A673 (cell line): ENCODE data around the gene ADAMTS5. TPM values are rescaled to one million over a fixed set of nuclear protein-coding genes. Genes with fewer than 3 reads are reported as not detected.

ENCODE experiments used
- BruUV-seq: library from RNA; stranded (reverse); fragments of 400-500 nt; replicated peaks from 2 replicates; lab custom pipeline; 2021; lab: Mats Ljungman, UMichigan
- CTCF ChIA-PET: fragments of 300-600 bp; sonication (Branson Sonifier 250); formaldehyde crosslinking; loops from one replicate; lab custom pipeline; 2022; ENCODE audit warnings: antibody characterized with exemption; lab: Charles Lee
- POLR2A ChIA-PET: fragments of 300-600 bp; sonication (Branson Sonifier 250); formaldehyde crosslinking; loops from one replicate; lab custom pipeline; 2022; ENCODE audit warnings: antibody characterized with exemption; ENCODE audit not compliant: low non-redundant PET; lab: Charles Lee
- DNase-seq: peaks from one replicate; pipeline ENCODE4 v3.0.0-alpha.2; 2015; ENCODE audit warnings: low spot score
- H3K27ac ChIP-seq: fragments of 200-600 bp; sonication (generic); 2 replicates; pipeline ENCODE4 v1.5.1; 2016; ENCODE audit warnings: mixed run types, low read depth, mild to moderate bottlenecking, mixed read lengths, antibody characterized with exemption, low read length; ENCODE audit not compliant: poor library complexity, severe bottlenecking
- H3K27me3 ChIP-seq: fragments of 200-600 bp; sonication (generic); replicated peaks from 2 replicates; pipeline ENCODE4 v1.6.1; 2017; ENCODE audit warnings: mixed run types, low read depth, mild to moderate bottlenecking, mixed read lengths, antibody characterized with exemption, low read length; ENCODE audit not compliant: insufficient read depth, poor library complexity
- H3K36me3 ChIP-seq: fragments of 200-600 bp; sonication (generic); 2 replicates; pipeline ENCODE4 v1.6.1; 2016; ENCODE audit warnings: mixed run types, mild to moderate bottlenecking, mixed read lengths, antibody characterized with exemption, low read length; ENCODE audit not compliant: insufficient read depth, poor library complexity, severe bottlenecking
- H3K4me1 ChIP-seq: fragments of 200-600 bp; sonication (generic); 2 replicates; pipeline ENCODE4 v1.6.1; 2017; ENCODE audit warnings: mixed run types, mild to moderate bottlenecking, mixed read lengths, antibody characterized with exemption, low read length; ENCODE audit not compliant: insufficient read depth, poor library complexity, severe bottlenecking
- H3K4me3 ChIP-seq: fragments of 200-600 bp; sonication (generic); 2 replicates; pipeline ENCODE4 v1.5.1; 2016; ENCODE audit warnings: low read depth, mixed run types, mild to moderate bottlenecking, mixed read lengths, low read length; ENCODE audit not compliant: poor library complexity, severe bottlenecking
- H3K9me3 ChIP-seq: fragments of 200-600 bp; sonication (generic); 2 replicates; pipeline ENCODE4 v1.6.1; 2016; ENCODE audit warnings: mixed run types, low read depth, mild to moderate bottlenecking, mixed read lengths, antibody characterized with exemption, low read length; ENCODE audit not compliant: poor library complexity, severe bottlenecking
- EZH2 ChIP-seq: fragments of 200-600 bp; sonication (generic); IDR thresholded peaks from 2 replicates; pipeline ENCODE4 v1.6.1; 2017; ENCODE audit warnings: borderline replicate concordance, low read depth, mild to moderate bottlenecking, mixed read lengths, antibody characterized with exemption, low read length; ENCODE audit not compliant: poor library complexity, severe bottlenecking
- intact Hi-C: fragments of 100-400 bp; cut with micrococcal nuclease; formaldehyde crosslinking; loops from one replicate; pipeline ENCODE4 v1.10.0; 2022; ENCODE audit not compliant: unreplicated experiment
- total RNA-seq: library from RNA; stranded (reverse); gene quantifications from 2 replicates; pipeline ENCODE4 v1.2.3, GENCODE V29; 2021
- TF ChIP-seq, protein P1 (sequence below): fragments of 300-800, 200-600 bp; sonication (generic); conservative IDR thresholded peaks from 2 replicates; pipeline ENCODE4 v1.5.1; 2017; ENCODE audit warnings: low read depth, mild to moderate bottlenecking, antibody characterized with exemption, low read length, moderate library complexity, mixed read lengths

ADAMTS5 gene
- total RNA-seq, 1 experiment from 2014 or later = not detected

DNA sequence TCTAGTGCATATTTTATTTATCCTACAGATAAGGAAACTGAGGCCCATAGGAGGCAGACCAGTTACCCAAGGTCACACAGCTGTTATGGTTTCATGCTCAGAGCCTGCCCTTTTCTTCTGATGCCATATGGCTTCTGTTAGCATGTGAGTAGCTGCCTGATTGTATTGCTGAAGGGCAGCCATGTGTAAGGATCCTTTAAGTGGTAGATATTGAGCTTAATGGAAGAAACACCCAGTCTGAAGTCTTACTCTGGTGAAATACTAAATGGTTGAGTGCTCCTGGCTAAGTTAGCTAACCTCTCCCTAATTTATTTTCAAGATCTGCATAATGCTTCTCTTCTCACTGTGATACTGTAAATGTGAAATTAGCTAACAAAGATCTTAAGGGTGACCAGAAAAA, 30.9 kb downstream of the ADAMTS5 start:
- CTCF ChIA-PET = no interaction called here

GRCh38 chr21:26934383-26934782, 32.5 kb downstream of the ADAMTS5 start:
- H3K27me3 ChIP-seq = peaks cover 20% of the 10 kb centered on the region
- POLR2A ChIA-PET = no interaction called here
- H3K27ac ChIP-seq = no peak overlapping the region
- no peak overlapping the region for H3K4me3 ChIP-seq
- intact Hi-C loops = no loop called here
- DNase-seq = no peak
- TF ChIP-seq EZH2 = no peak
- TF ChIP-seq, protein P1, sequence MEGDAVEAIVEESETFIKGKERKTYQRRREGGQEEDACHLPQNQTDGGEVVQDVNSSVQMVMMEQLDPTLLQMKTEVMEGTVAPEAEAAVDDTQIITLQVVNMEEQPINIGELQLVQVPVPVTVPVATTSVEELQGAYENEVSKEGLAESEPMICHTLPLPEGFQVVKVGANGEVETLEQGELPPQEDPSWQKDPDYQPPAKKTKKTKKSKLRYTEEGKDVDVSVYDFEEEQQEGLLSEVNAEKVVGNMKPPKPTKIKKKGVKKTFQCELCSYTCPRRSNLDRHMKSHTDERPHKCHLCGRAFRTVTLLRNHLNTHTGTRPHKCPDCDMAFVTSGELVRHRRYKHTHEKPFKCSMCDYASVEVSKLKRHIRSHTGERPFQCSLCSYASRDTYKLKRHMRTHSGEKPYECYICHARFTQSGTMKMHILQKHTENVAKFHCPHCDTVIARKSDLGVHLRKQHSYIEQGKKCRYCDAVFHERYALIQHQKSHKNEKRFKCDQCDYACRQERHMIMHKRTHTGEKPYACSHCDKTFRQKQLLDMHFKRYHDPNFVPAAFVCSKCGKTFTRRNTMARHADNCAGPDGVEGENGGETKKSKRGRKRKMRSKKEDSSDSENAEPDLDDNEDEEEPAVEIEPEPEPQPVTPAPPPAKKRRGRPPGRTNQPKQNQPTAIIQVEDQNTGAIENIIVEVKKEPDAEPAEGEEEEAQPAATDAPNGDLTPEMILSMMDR = no peak
- H3K36me3 ChIP-seq = no peaks in the 10 kb centered on the region
- H3K9me3 ChIP-seq = no peaks in the 10 kb centered on the region
- no TSS peak for BruUV-seq
- no peaks in the 10 kb centered on the region for H3K4me1 ChIP-seq
- CTCF ChIA-PET = no interaction called here

More for the DNA sequence above, 30.9 kb downstream of the ADAMTS5 start:
- H3K27me3 ChIP-seq = peaks cover 13% of the 10 kb centered on the region
- POLR2A ChIA-PET = no interaction called here
- no peaks in the 10 kb centered on the region for H3K4me1 ChIP-seq
- H3K27ac ChIP-seq = no peak overlapping the region
- intact Hi-C loops = no loop called here
- DNase-seq = no peak
- no peak overlapping the region for H3K4me3 ChIP-seq
- no peaks in the 10 kb centered on the region for H3K36me3 ChIP-seq
- H3K9me3 ChIP-seq = no peaks in the 10 kb centered on the region
- BruUV-seq = no TSS peak
- no peak for TF ChIP-seq EZH2
- TF ChIP-seq, protein P1 = no peak

- no TSS peak for BruUV-seq
- no peaks in the 10 kb centered on the region for H3K4me1 ChIP-seq
- peaks cover 25% of the 10 kb centered on the region for H3K27me3 ChIP-seq
- TF ChIP-seq EZH2 = no peak
- TF ChIP-seq, protein P1 = no peak
- no peak overlapping the region for H3K27ac ChIP-seq
- no peak overlapping the region for H3K4me3 ChIP-seq
- CTCF ChIA-PET = no interaction called here
- no peaks in the 10 kb centered on the region for H3K36me3 ChIP-seq
- H3K9me3 ChIP-seq = no peaks in the 10 kb centered on the region
- POLR2A ChIA-PET = no interaction called here
- no peak for DNase-seq
- intact Hi-C loops = no loop called here
Measured at GRCh38 chr21:26933448-26933847, 33.4 kb downstream of the ADAMTS5 start.
